Superior temporal gyrus (tissue), 1 donor: Measurements from ENCODE around the gene MARK4.
A peak's percentile ranks its signal among the peaks of the same experiment; 100 is the strongest.

ENCODE experiments used
- DNase-seq: peaks from one replicate; pipeline ENCODE4 v3.0.0-alpha.2; 2016; ENCODE audit errors: extremely low spot score

The MARK4 gene

DNA sequence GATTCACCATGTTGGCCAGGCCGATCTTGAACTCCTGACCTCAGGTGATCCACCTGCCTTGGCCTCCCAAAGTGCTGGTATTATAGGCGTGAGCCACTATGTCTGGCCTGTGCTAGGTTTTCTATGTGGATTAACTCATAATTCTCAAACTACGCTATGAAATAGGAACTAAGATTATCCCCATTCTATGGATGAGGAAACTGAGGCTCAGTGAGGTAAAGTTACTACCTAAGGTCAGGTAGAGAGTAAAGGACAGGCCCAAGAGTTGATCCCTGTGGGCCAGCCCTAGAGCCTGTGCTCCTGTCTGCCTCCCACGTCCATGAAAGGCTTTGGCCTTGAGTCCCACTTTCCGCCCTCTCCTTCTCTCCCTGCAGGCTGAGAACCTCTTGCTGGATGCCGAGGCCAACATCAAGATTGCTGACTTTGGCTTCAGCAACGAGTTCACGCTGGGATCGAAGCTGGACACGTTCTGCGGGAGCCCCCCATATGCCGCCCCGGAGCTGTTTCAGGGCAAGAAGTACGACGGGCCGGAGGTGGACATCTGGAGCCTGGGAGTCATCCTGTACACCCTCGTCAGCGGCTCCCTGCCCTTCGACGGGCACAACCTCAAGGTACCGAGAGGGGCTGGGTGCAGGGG, 20.1 kb downstream of the MARK4 start:
- DNase-seq: no peak

DNA sequence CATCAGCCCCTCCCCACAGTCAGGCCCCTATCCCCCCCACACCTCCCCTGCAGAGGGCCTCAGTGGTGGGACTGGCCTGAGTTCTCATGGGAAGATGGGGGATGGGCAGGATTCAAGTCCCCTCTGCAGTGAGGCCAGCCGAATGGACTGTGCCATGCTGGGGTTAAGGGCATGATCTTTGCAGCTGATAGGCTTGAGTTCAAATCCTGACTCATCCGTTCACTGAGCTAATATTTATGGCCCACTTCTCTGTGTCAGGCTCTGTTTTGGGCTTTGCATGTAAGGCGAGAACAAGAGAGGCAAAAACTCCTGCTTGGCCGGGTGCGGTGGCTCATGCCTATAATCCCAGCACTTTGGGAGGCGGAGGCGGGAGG, 20.7 kb downstream of the MARK4 start:
- DNase-seq: no peak

DNA sequence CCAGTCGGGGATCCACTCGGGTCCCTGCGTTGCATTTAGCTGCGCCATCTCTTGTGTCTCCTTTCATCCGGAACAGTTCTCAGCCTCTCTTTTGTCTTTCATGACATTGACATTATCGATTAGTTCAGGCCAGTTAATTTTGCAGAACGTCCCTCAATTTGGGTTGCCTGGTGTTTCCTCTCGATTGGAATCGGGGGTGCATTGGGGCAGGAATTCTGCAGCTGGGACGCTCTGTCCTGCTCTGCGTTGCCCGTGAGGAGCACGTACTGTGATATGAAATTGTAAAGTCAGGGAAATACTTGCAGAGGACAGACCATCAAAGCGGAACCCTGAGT, 22.4 kb downstream of the MARK4 start:
- DNase-seq: no peak

DNA sequence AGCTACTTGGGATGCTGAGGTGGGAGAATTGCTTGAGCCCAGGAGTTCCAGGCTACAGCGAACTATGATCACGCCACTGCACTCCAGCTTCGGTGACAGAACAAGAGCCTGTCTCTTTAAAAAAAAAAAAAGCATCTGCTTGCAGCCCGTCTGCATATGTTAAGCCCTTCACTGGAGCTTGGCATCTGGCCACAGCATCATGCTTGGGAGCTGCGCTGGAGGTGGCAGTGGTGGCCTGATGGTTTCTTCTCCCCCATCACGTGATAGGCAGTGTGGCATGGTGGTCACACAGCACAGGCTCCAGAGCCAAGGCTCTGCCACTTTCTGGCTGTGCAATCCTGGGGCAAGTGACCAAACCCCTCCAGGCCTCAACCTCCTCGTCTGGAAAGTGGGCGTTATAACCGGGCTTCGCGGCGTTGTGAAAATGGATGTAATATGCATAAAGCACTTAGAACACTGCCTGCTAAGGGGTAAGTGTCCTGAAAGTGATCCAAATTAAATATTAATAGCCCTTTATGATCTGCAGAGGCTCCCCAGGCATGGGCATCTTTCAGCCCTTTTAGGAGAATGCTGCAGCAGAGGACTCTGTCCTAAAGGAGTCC, 24.4 kb downstream of the MARK4 start:
- DNase-seq: no peak

DNA sequence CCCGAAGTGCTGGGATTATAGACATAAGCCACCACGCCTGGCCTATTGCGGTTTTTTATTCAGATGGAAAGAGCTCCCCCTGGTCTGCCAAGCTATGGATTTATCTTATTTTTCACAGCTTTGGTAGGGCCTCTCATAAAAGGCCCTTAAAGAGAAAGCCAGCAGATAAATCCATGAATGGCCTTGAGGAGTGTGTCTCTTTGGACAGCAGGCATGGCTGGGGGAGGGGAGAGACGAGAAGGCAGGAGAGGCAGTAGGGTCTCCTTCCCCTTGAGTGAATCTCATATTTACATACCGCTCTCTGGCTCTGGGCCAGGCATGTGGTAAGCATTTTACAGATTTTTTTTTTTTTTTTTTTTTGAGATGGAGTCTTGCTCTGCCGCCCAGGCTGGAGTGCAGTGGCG, 25.2 kb downstream of the MARK4 start:
- no peak for DNase-seq

DNA sequence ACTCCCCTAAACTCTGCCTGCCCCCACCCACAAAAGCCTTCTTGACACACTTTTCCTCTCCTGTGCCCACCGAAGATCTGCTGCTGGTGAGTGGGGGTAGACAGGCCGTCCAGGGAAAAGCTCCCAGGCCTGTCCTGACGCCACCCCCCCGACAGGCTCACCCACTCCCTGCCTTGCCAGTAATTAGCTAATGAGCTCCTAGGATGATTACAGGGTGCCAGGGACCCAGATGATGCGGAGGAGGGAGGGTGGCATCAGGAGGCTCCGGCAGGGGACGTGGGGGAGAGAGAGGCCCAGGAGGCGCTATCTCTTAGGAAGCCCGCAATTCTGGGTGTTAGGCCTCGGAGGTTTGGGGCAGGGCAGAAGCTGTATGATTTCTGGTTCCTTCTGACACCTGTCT, 27.0 kb downstream of the MARK4 start:
- DNase-seq: no peak

DNA sequence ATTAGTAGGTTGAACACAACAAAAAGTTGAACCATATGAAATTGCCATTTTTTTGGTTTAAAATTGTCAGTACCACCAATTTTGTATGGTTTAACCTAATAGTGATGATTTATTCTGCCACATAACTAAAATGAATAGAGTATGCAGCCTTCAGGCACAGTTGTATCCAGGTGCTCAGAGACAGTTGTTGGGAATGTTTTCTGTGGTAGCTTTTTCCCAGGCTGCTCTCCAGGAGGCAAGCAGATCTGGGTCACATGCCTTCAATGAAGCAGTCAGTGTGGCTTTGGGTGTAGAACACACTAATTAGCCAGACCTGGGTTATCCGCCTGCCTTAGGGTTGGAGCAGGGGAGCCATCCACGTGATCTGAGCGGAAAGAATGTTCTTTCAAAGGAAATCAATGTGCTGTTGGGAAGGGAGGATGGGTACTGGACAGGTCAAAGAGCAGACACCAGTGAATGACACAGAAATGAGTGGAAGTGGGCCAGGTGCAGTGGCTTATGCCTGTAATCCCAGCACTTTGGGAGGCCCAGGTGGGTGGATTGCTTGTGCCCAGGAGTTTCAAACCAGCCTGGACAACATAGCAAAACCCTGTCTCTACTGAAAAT, 28.6 kb downstream of the MARK4 start:
- DNase-seq: no peak

DNA sequence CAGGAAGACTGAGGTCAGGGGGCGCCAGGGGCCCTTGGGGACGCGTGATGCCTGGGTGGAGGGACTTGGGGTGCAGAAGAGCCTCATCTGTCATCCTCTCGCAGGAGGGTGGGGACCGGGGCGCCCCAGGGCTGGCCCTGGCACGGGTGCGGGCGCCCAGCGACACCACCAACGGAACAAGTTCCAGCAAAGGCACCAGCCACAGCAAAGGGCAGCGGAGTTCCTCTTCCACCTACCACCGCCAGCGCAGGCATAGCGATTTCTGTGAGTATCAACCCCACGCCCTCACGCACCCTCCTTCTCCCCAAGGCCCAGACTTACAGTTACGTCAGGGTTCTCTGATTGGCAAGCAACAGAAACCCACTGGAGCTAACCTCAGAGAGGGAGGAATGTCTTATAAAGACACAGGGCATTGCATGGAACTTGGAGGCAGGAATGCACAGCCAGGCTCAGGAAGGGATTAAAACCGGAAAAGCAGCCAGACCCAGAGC, 29.4 kb downstream of the MARK4 start:
- no peak for DNase-seq

DNA sequence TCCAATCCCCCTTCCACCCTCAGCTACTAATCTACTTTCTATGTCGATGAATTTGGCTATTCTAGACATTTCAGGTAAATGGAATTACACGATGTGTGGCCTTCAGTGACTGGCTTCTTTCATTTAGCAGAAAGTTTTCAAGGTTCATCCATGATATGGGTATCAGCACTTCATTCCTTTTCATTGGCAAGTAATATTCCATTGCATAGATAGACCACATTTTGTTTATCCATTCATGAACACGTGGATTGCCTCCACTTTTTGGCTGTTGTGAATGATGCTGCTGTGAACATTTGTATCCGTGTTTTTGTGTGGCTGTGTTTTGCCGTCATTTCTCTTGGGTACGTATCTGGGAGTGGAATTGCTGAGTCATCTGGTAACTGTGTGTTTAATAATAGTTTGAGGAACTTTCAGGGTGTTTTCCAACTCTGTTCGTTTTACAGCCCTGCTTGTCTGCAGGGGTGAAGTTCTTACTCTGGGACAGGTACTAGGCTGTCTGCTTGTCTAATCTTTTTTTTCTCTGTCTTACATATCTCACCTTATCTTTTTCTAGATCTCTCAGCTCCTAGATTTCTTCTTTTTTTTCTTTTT, 32.5 kb downstream of the MARK4 start:
- no peak for DNase-seq

DNA sequence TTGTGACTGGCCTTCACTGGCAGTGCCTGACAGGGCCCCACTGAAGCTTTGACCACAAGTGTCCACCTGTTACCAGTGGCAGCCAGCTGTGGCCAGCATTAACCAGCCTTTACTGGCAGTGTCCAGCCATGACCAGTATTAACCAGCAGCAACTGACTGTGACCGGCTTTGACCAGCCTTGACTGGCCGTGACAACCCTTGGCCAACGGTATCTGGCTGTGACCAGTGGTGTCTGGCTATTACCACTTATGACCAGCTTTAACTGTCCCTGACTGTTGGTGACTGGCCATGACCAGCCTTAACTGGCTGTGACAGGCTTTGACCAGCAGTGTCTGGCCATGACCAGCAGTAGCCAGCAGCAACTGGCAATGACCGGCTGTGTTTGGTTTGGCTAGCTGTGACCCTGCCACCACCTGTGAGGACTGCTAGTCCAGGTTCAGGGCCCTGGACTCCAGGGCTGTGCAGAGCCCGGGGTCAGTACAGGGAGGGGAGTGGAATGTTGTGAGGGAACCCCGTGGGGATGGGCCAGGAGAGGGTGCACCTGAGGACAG, 39.4 kb downstream of the MARK4 start:
- DNase-seq: no peak

DNA sequence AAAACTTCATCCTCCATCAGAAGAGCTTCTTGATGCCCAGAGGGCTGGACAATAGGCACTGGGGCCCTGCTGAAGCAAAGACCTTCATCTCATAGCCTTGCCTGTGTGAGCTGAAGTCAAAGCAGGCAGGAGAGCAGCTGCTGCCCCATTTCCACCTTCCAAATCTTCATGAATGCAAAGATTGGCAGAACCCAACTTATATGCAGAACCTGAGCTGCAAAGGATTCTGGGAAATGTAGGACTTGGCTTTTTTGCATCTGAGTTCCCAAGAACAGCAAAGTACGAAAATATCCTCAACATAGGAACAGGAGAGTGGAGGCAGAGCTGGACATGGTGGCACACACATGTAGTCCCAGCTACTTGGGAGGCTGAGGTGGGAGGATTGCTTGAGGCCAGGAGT, 40.8 kb downstream of the MARK4 start:
- DNase-seq: no peak

DNA sequence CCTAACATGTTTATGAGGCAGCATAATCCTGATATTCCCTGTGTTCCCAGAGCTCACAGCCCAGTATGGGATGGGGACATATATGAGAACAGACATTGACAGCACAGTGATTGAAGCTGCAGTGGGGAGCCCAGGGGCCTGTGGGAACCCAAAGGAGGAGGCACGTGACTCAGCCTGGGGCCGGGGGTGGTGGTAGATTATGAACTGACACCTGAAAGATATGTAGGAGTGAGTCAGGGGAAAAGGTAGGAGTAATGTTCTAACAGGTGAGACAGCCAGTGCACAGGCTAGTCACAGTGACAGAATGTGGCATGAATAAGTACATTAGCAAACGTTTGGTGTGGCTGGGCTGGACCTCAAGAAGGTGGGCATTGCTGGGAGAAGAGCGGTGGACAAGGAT, 42.6 kb downstream of the MARK4 start:
- DNase-seq: no peak

DNA sequence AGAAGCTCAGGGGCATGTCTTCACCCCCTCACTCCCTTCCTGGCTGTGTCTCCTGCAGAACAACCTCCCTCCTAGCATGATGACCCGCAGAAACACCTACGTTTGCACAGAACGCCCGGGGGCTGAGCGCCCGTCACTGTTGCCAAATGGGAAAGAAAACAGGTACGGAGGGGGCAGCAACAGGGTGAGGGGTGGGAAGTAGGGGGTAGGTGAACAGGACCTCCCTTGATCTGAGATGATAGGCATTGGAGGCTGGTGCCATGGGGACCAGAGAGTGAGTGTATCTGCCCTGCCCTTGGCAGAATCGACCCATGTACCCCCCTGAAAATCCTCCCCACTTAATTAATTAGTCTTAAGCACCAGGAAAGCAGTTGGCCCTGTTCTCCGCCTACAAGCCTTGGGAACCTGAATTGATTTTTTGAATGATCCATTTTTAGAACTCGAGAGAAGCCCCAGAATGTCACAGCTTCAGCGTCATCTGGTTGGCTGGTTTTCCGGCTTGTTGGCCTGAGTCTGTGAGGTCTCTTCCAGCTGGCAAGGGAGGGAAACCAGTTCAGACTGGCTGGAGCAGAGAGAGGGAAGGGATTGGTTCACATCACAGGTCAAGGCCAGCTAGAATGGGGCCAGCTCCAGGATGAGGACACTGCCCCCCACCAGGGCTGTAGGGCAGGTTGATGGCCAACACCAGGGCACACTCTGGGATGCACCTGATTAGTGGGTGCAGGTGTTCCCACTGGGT, 43.4 kb downstream of the MARK4 start:
- peak; percentile 39 for DNase-seq

DNA sequence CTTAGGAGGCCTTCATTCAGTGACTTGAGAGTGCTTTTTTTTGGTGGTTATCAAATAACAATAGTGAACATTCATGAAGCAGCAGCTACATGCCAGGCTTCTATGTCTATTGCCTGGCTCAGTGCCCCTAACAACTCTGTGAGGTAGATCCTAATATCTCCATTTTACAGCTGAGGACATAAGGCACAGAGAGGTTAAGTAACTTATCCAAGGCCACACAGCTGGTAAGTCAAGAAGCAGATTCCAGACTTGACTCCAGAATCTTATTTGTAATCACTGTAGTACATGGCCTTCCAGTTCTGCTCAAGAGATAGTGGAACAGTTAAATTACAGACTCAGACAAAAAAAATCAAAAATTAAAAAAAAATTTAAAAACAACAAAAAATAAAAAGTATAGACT, 44.8 kb downstream of the MARK4 start:
- no peak for DNase-seq

DNA sequence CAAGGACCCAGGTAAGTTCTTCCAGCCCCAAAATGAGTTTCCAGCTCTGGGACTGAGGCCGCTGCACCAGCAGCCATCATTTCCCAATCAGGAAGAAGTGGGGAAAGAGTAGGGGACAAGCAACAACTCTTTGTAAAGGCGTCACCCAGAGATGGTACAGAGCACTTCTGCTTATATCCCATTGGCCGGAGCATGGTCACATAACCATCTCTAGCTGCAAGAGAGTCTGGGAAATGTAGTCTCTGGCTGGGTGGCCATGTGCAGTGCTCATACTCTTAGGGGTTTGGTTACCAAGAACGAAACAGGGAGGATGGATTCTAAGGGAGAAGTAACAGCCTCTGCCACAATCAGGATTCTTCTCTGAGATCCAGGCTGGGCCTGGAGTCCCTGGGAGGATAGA, 45.3 kb downstream of the MARK4 start:
- no peak for DNase-seq

DNA sequence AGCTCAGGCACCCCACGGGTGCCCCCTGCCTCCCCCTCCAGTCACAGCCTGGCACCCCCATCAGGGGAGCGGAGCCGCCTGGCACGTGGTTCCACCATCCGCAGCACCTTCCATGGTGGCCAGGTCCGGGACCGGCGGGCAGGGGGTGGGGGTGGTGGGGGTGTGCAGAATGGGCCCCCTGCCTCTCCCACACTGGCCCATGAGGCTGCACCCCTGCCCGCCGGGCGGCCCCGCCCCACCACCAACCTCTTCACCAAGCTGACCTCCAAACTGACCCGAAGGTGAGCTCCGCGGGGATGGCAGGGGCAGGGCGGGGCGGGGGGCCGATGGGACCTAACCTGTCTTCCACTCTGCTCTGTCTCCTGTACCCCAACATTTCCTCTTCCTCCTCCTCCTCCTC, 46.6 kb downstream of the MARK4 start:
- no peak for DNase-seq

DNA sequence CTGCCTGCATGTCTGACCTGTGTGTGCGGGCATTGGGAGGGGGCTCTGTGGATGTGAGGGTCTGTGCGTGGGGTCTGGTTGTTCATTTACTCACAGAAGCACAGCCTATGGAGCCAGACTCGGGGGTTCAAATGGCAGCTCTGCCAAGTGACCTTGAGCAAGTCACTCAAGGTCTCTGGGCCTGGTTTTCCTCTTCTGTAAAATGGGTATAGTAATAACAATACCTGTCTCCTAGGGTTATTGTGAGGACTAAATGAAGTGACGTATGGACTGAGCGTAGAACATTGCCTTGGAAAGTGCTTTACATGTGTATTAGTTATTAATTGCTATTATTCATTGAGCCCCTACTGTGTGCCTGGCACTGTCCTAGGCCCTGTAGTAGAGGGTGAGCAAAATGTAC, 47.2 kb downstream of the MARK4 start:
- no peak for DNase-seq

DNA sequence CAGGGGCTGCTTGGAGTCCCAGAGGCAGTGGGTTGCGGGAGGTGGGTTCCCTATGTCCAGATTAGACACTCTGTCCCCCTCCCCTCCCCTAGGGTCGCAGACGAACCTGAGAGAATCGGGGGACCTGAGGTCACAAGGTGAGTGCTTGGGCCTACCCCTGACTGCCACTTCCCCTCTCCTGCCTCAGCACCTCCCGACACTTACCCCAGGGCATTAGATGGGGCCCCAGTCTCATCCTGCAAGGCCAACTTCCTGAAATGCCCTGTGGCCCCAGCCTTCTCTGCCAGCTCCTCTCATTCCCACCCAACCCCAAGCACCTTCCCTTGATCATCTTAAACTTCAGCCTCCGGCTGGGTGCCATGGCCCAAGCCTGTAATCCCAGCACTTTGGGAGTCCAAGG, 48.6 kb downstream of the MARK4 start:
- no peak for DNase-seq

DNA sequence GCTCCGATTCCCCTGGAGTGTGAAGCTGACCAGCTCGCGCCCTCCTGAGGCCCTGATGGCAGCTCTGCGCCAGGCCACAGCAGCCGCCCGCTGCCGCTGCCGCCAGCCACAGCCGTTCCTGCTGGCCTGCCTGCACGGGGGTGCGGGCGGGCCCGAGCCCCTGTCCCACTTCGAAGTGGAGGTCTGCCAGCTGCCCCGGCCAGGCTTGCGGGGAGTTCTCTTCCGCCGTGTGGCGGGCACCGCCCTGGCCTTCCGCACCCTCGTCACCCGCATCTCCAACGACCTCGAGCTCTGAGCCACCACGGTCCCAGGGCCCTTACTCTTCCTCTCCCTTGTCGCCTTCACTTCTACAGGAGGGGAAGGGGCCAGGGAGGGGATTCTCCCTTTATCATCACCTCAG, 51.3 kb downstream of the MARK4 start:
- no peak for DNase-seq

DNA sequence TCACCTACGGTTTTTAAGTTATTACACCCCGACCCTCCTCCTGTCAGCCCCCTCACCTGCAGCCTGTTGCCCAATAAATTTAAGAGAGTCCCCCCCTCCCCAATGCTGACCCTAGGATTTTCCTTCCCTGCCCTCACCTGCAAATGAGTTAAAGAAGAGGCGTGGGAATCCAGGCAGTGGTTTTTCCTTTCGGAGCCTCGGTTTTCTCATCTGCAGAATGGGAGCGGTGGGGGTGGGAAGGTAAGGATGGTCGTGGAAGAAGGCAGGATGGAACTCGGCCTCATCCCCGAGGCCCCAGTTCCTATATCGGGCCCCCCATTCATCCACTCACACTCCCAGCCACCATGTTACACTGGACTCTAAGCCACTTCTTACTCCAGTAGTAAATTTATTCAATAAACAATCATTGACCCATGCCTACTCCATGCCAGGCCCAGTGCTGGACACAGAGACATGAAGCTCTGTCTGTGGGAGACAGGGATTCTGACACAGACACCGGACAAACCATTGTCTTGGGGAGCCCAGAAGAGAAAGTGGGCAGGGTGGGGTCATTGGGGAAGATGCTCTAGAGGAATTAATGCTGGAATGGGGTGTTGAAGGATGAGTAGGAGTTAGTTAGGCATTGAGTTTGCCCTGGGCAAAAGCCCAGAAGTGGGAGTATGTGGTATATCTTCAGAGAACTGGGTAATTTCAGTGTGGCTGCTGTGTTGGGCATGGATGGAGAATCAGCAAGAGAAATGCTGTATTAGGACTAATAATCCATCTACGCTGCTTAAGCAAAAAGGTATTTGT, 52.4 kb downstream of the MARK4 start:
- no peak for DNase-seq

DNA sequence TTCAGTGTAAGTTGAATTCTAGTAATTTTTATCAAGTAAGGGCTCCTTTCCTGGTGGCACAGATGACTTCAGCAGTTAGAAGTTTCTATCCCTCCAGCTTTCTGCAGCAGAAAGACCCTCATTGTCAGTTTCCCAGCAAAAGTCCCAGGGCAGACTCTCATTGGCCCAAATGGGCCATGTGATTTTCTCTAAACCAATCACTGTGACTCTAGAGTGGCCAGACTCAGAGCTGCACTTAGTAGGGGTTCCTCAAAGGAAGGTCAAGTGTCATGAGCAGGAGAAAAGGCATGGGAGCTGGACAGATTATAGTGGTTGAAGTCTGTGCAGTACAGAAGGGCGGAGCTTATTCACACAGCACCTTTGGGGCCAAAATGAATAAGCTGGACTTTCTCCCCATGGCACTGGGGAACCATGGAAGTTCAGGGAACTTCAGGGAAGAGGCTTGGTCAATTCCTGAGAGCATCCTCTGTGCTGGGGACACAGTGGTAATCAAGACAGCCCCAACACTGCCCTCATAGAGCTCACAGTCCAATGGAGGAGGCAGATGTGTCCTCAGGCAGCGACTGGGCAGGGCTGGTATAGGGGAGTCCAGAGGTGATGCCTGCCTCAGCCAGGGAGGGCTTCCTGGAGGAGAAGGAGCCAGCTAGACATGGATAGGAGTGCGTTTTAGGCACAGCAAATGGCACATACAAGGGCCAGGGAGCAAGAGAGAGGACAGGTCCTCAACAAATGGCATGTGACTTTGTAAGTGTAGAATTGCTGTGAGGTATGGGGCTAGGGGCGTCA, 53.3 kb downstream of the MARK4 start:
- no peak for DNase-seq
